ENCODE measurements around the gene LTN1. TPM values are rescaled to one million over a fixed set of nuclear protein-coding genes. Genes with fewer than 3 reads are reported as not detected.

The LTN1 gene
- total and polyA plus RNA-seq, 2 of the 13 experiments (the other 11 are each of a cell fraction or from before 2014, with no cell fraction given) = 6.7 to 24.6 TPM

- DNase-seq (ENCODE audit: low spot score) (no peak), FAIRE-seq (no peak), ATAC-seq (no peak)
- no peaks in the 10 kb centered on the region for H4K20me1 ChIP-seq (ENCODE audit: insufficient read depth, low read length)
- H3K4me3 ChIP-seq (replicated peaks in 1 of 3; ENCODE audit: insufficient read depth in 1 of 3, low read depth in 2 of 3, low read length in 3 of 3) = no peak overlapping the region
- H3K9ac ChIP-seq (ENCODE audit: insufficient read depth, low read depth, low read length) = no peak overlapping the region
- CTCF ChIA-PET (ENCODE audit: low intra/inter-chr PET ratio, low total read pairs) = no interaction called here
- no peak overlapping the region for H2AFZ ChIP-seq (ENCODE audit: low read length)
- H3K79me2 ChIP-seq (ENCODE audit: insufficient read depth, low read length) = peaks cover 2% of the 10 kb centered on the region
- WGBS (ENCODE audit: low lambda C conversion rate) = 95% methylated on average over 3 of the region's 3 CpGs
- no peaks in the 10 kb centered on the region for H3K4me1 ChIP-seq (ENCODE audit: insufficient read depth, low read length)
- peaks cover 17 to 92% of the 10 kb centered on the region in 2 experiments for H3K36me3 ChIP-seq (replicated peaks in 1 of 2; ENCODE audit: control insufficient read depth in 1 of 2, insufficient read depth in 2 of 2, low read length in 2 of 2)
- in situ Hi-C loops (cut with HindIII; ENCODE audit: extremely low pct_ligation_motif_present, low pct_unique_long_range_greater_than_20kb) = loop anchor here (5.0 kb wide), 1 partner anchor 33 kb away; no protein-coding TSS in a partner anchor
- H3K9me3 ChIP-seq (ENCODE audit: low read length) = no peaks in the 10 kb centered on the region
- H3K4me2 ChIP-seq (ENCODE audit: low read depth, low read length) = no peak overlapping the region
- H3K27ac ChIP-seq (ENCODE audit: extremely low read length, insufficient read depth, low read length) = no peak overlapping the region
- BruUV-seq (replicated peaks) = TSS peak; percentile 7
- intact Hi-C loops (cut with micrococcal nuclease; ENCODE audit: unreplicated experiment) = no loop called here
- POLR2A ChIA-PET = no interaction called here
- H3K27me3 ChIP-seq (ENCODE audit: control insufficient read depth in 1 of 2, insufficient read depth in 2 of 2, low read length in 2 of 2) = no peaks in the 10 kb centered on the region
- TF ChIP-seq TCF7 (IDR thresholded peaks at IDR 0.05; ENCODE audit: low read depth) (no peak), ZBTB34 (CRISPR knock-in tag; IDR thresholded peaks at IDR 0.05) (no peak), ZSCAN9 (CRISPR knock-in tag; IDR thresholded peaks at IDR 0.05; ENCODE audit: borderline replicate concordance) (no peak), ZC3H4 (CRISPR knock-in tag; IDR thresholded peaks at IDR 0.05; ENCODE audit: borderline replicate concordance) (no peak), NR0B2 (CRISPR knock-in tag; IDR thresholded peaks at IDR 0.05) (no peak), ZNF740 (CRISPR knock-in tag; IDR thresholded peaks at IDR 0.05) (no peak), NPAS2 (CRISPR knock-in tag; IDR thresholded peaks at IDR 0.05; ENCODE audit: borderline replicate concordance) (no peak), ZNF142 (CRISPR knock-in tag; IDR thresholded peaks at IDR 0.05) (no peak), RXRB (CRISPR knock-in tag; IDR thresholded peaks at IDR 0.05; ENCODE audit: borderline replicate concordance) (no peak), NR2F1 (CRISPR knock-in tag; IDR thresholded peaks at IDR 0.05) (no peak), RNF219 (CRISPR knock-in tag; IDR thresholded peaks at IDR 0.05) (no peak), ZNF260 (CRISPR knock-in tag; IDR thresholded peaks at IDR 0.05; ENCODE audit: borderline replicate concordance, low read depth) (no peak), MAFF (IDR thresholded peaks at IDR 0.05; ENCODE audit: low read depth, low read length) (no peak), SMYD3 (CRISPR knock-in tag; IDR thresholded peaks at IDR 0.05) (no peak), SNAPC5 (CRISPR knock-in tag; IDR thresholded peaks at IDR 0.05; ENCODE audit: borderline replicate concordance) (no peak)
Observed at GRCh38 chr21:29033871-29034270, 41.2 kb upstream of the LTN1 start.

Measured in HepG2 (cell line).